ENCODE measurements around the gene DUOX1. TPM values are rescaled to one million over a fixed set of nuclear protein-coding genes. Genes with fewer than 3 reads are reported as not detected.

The DUOX1 gene
- total and polyA plus RNA-seq, 9 of the 15 experiments (the other 6 are each of a cell fraction or from before 2014, with no cell fraction given) = 0.01 to 0.22 (median 0.01) TPM; not detected in 6

- TF ChIP-seq ZNF318 (IDR thresholded peaks at IDR 0.05; ENCODE audit: borderline replicate concordance in 1 of 2, low read depth in 1 of 2) = 0 out of 4 replicates have a peak, but pooled peaks of 1 of the 2 experiments have one; percentile 15
- TF ChIP-seq TFAM (CRISPR knock-in tag; conservative IDR thresholded peaks at IDR 0.05) = no peak
- no peak for TF ChIP-seq ZNF12 (CRISPR knock-in tag; IDR thresholded peaks at IDR 0.05)
- no peak for TF ChIP-seq POLR2AphosphoS2 (IDR thresholded peaks at IDR 0.05; ENCODE audit: low read length)
- peak; percentile 90 for TF ChIP-seq MTA3 (IDR thresholded peaks at IDR 0.05; ENCODE audit: borderline replicate concordance)
- no peak for TF ChIP-seq THRB (CRISPR knock-in tag; conservative IDR thresholded peaks at IDR 0.05)
- no peak for TF ChIP-seq KDM2B (CRISPR knock-in tag; IDR thresholded peaks at IDR 0.05)
- TF ChIP-seq CREB3 (tag; conservative IDR thresholded peaks at IDR 0.05; ENCODE audit: low read depth) = no peak
- TF ChIP-seq ZNF609 (CRISPR knock-in tag; IDR thresholded peaks at IDR 0.05; ENCODE audit: borderline replicate concordance) = peak; percentile 71; the same call in 1 of the 2 replicates
- no peak for TF ChIP-seq ASH1L (IDR thresholded peaks at IDR 0.05; ENCODE audit: borderline replicate concordance, low read depth, partially characterized antibody)
Observed at GRCh38 chr15:45198337-45199135, 68.7 kb downstream of the DUOX1 start (continued).
